ENCODE data around the gene YWHAG.
"Not testable (repeated sequence)": the region's sequence is repeated elsewhere in the genome, so short reads cannot be mapped to it uniquely, and the experiment has no call there.

The YWHAG gene

GRCh38 chr7:76317782-76318487 is 40.9 kb downstream of the YWHAG start:
- DNase-seq, result peak; percentile 99

- peak; percentile 35 for DNase-seq
These were observed 41.6 kb downstream of the YWHAG start for GRCh38 chr7:76316984-76317781.

- no peak for DNase-seq
These were observed 43.4 kb downstream of the YWHAG start for GRCh38 chr7:76315364-76315763.

GRCh38 chr7:76314740-76315139 is 44.1 kb downstream of the YWHAG start:
- not testable (repeated sequence) for DNase-seq

- peak; percentile 95 for DNase-seq
These were observed 44.6 kb downstream of the YWHAG start for GRCh38 chr7:76314042-76314721.

- not testable (repeated sequence) for DNase-seq
These were observed 47.0 kb downstream of the YWHAG start for GRCh38 chr7:76311838-76312237.

- peak; percentile 97 for DNase-seq
These were observed 48.5 kb downstream of the YWHAG start for GRCh38 chr7:76310102-76310957.

- DNase-seq, result not testable (repeated sequence)
These were observed 49.3 kb downstream of the YWHAG start for GRCh38 chr7:76309341-76310101.

GRCh38 chr7:76308874-76309273 is 49.9 kb downstream of the YWHAG start:
- DNase-seq, result not testable (repeated sequence)

- peak; percentile 83 for DNase-seq
These were observed 53.9 kb downstream of the YWHAG start for GRCh38 chr7:76304888-76305375.

GRCh38 chr7:76303202-76304147 is 55.3 kb downstream of the YWHAG start:
- DNase-seq, result peak; percentile 78

- DNase-seq, result peak; percentile 96
These were observed 56.2 kb downstream of the YWHAG start, which contains the start of gene HSPB1 for GRCh38 chr7:76302347-76303201. Gene HSPB1, plus strand, starts transcription at chr7:76302673. Its CDS starts 40 bp downstream, at chr7:76302713.

- DNase-seq, result no peak
These were observed 57.8 kb downstream of the YWHAG start for GRCh38 chr7:76301000-76301399.

GRCh38 chr7:76300166-76300731 is 58.5 kb downstream of the YWHAG start:
- no peak for DNase-seq

GRCh38 chr7:76296743-76297740 is 61.7 kb downstream of the YWHAG start:
- DNase-seq, result no peak

- DNase-seq, result peak; percentile 95
These were observed 64.3 kb downstream of the YWHAG start for GRCh38 chr7:76294344-76295024.

- DNase-seq, result no peak
These were observed 65.3 kb downstream of the YWHAG start for GRCh38 chr7:76293407-76293901.

Measured in NCI-H1092 treated with DMSO at 0.1 percent for 48 hours (cell line).